ENCODE results near the gene ADAM12. TPM values are rescaled to one million over a fixed set of nuclear protein-coding genes. Genes with fewer than 3 reads are reported as not detected.

ADAM12 gene
- polyA plus RNA-seq, 1 experiment: 8.6 TPM

DNA sequence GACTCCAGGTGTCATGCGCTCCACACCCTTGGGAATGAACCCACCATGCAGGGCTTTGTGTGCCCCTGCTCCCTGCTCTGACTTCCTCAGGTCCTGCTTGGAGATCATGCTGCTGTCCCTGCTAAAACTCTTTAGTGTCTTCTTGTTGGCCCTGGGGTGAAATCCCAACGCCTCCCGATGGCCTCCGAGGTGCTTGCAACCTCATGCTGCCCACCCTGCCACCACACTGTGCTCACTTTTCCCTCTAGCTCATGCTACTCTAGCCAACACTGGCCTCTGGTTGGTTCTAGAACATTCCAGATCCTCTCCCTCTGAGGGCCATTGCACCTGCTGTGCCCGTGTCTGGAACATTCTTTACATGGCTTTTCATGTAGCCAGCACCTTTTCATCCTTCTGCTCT is 227.7 kb downstream of the ADAM12 start:
- ChIA-PET CTCF (interaction anchor here (1.1 kb wide), 1 partner anchor 9 kb away, joined by 4 read pairs; no protein-coding TSS in a partner anchor), POLR2A (no interaction called here)
- DNase-seq (ENCODE audit: low read depth): no peak
- Histone ChIP-seq H3K4me3 (ENCODE audit: low read depth, low read length) (no peak overlapping the region), H3K27me3 (ENCODE audit: control insufficient read depth, insufficient read depth, low read length) (no peaks in the 10 kb centered on the region), H3K36me3 (ENCODE audit: control insufficient read depth, insufficient read depth, low read length) (no peaks in the 10 kb centered on the region)
- TF ChIP-seq, protein P1, sequence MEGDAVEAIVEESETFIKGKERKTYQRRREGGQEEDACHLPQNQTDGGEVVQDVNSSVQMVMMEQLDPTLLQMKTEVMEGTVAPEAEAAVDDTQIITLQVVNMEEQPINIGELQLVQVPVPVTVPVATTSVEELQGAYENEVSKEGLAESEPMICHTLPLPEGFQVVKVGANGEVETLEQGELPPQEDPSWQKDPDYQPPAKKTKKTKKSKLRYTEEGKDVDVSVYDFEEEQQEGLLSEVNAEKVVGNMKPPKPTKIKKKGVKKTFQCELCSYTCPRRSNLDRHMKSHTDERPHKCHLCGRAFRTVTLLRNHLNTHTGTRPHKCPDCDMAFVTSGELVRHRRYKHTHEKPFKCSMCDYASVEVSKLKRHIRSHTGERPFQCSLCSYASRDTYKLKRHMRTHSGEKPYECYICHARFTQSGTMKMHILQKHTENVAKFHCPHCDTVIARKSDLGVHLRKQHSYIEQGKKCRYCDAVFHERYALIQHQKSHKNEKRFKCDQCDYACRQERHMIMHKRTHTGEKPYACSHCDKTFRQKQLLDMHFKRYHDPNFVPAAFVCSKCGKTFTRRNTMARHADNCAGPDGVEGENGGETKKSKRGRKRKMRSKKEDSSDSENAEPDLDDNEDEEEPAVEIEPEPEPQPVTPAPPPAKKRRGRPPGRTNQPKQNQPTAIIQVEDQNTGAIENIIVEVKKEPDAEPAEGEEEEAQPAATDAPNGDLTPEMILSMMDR (IDR thresholded peaks at IDR 0.05; ENCODE audit: insufficient read depth, low read depth, low read length): no peak

DNA sequence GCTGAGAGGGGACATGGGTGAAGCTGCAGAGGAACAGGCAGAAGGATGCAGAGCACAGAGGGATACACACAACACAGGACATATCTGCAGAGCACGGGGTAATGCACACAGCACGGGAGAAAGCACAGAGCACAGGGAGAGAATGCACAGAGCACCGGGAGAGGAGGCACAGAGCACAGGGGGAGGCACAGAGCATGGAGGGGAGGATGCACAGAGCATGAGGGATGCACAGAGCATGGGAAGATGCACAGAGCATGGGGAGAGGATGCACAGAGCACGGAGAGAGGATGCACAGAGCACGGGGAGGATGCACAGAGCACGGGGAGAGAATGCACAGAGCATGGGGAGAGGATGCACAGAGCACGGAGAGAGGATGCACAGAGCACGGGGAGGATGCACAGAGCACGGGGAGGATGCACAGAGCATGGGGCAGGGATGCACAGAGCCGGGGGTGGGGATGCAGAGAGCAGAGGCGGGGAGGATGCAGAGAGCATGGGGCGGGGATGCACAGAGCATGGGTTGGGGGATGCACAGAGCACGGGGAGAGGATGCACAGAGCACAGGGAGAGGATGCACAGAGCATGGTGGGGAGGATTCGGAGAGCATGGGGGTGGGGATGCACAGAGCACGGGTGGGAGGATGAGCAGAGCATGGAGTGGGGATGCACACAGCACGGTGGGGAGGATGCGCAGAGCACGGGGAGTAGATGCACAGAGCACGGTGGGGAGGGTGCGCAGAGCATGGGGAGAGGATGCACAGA is 230.0 kb downstream of the ADAM12 start:
- Histone ChIP-seq H3K27me3 (ENCODE audit: control insufficient read depth, insufficient read depth, low read length) (no peaks in the 10 kb centered on the region), H3K4me3 (ENCODE audit: low read depth, low read length) (no peak overlapping the region), H3K36me3 (ENCODE audit: control insufficient read depth, insufficient read depth, low read length) (no peaks in the 10 kb centered on the region)
- no peak for DNase-seq (ENCODE audit: low read depth)
- CTCF ChIA-PET: interaction anchor here (0.5 to 1.2 kb wide), 2 partner anchors 16 to 346 kb away, joined by 3 read pairs; no protein-coding TSS in a partner anchor
- TF ChIP-seq, protein P1 (IDR thresholded peaks at IDR 0.05; ENCODE audit: insufficient read depth, low read depth, low read length): no peak
- POLR2A ChIA-PET: no interaction called here

- ChIA-PET CTCF (interaction anchor here (1.0 to 1.2 kb wide), 2 partner anchors 139 to 347 kb away, joined by 3 read pairs; no protein-coding TSS in a partner anchor), POLR2A (no interaction called here)
- Histone ChIP-seq H3K36me3 (ENCODE audit: control insufficient read depth, insufficient read depth, low read length) (no peaks in the 10 kb centered on the region), H3K4me3 (ENCODE audit: low read depth, low read length) (no peak overlapping the region), H3K27me3 (ENCODE audit: control insufficient read depth, insufficient read depth, low read length) (no peaks in the 10 kb centered on the region)
- DNase-seq (ENCODE audit: low read depth): no peak
- TF ChIP-seq, protein P1 (IDR thresholded peaks at IDR 0.05; ENCODE audit: insufficient read depth, low read depth, low read length): no peak
Observed at GRCh38 chr10:126157189-126157588, 231.1 kb downstream of the ADAM12 start.

GRCh38 chr10:126156503-126156902 is 231.8 kb downstream of the ADAM12 start:
- no peaks in the 10 kb centered on the region for H3K27me3 ChIP-seq (ENCODE audit: control insufficient read depth, insufficient read depth, low read length)
- TF ChIP-seq, protein P1 (IDR thresholded peaks at IDR 0.05; ENCODE audit: insufficient read depth, low read depth, low read length): no peak
- H3K36me3 ChIP-seq (ENCODE audit: control insufficient read depth, insufficient read depth, low read length): no peaks in the 10 kb centered on the region
- H3K4me3 ChIP-seq (ENCODE audit: low read depth, low read length): no peak overlapping the region
- no peak for DNase-seq (ENCODE audit: low read depth)
- CTCF ChIA-PET: no interaction called here
- POLR2A ChIA-PET: no interaction called here

GRCh38 chr10:126156012-126156411 is 232.3 kb downstream of the ADAM12 start:
- POLR2A ChIA-PET: no interaction called here
- TF ChIP-seq, protein P1 (IDR thresholded peaks at IDR 0.05; ENCODE audit: insufficient read depth, low read depth, low read length): no peak

More at GRCh38 chr10:126156012-126156411, 232.3 kb downstream of the ADAM12 start:
- Histone ChIP-seq H3K27me3 (ENCODE audit: control insufficient read depth, insufficient read depth, low read length) (no peaks in the 10 kb centered on the region), H3K36me3 (ENCODE audit: control insufficient read depth, insufficient read depth, low read length) (no peaks in the 10 kb centered on the region), H3K4me3 (ENCODE audit: low read depth, low read length) (no peak overlapping the region)
- CTCF ChIA-PET: no interaction called here
- no peak for DNase-seq (ENCODE audit: low read depth)
